Kidney epithelial cell (primary cell): ENCODE data around the gene CYTH4. TPM values are rescaled to one million over a fixed set of nuclear protein-coding genes. Genes with fewer than 3 reads are reported as not detected.

Source experiments
- DNase-seq: peaks from one replicate; pipeline ENCODE4 v3.0.0-alpha.2; 2010; ENCODE audit warnings: low read depth
- H3K27me3 ChIP-seq: 2 replicates; pipeline ENCODE4 v1.6.0; 2011; ENCODE audit warnings: low read length; ENCODE audit not compliant: control insufficient read depth, insufficient read depth
- H3K36me3 ChIP-seq: 2 replicates; pipeline ENCODE4 v1.5.1; 2011; ENCODE audit warnings: low read length; ENCODE audit not compliant: control insufficient read depth, insufficient read depth
- H3K4me3 ChIP-seq: 2 replicates; pipeline ENCODE4 v1.5.1; 2011; ENCODE audit warnings: low read depth, mild to moderate bottlenecking, control low read depth, low read length
- total RNA-seq: library from RNA; depleted of rRNA; stranded (reverse); fragments of >200 nt; gene quantifications from 2 replicates; pipeline ENCODE4 v1.2.3, GENCODE V29; 2015
- TF ChIP-seq, protein P1 (sequence below): IDR thresholded peaks from 2 replicates; pipeline ENCODE4 v1.5.1; 2011; ENCODE audit warnings: mild to moderate bottlenecking, moderate library complexity, low read length, control low read depth, inconsistent platforms; ENCODE audit not compliant: insufficient read depth, poor library complexity, severe bottlenecking

CYTH4 gene
- total RNA-seq, 1 donor from 2014 or later = not detected

DNA sequence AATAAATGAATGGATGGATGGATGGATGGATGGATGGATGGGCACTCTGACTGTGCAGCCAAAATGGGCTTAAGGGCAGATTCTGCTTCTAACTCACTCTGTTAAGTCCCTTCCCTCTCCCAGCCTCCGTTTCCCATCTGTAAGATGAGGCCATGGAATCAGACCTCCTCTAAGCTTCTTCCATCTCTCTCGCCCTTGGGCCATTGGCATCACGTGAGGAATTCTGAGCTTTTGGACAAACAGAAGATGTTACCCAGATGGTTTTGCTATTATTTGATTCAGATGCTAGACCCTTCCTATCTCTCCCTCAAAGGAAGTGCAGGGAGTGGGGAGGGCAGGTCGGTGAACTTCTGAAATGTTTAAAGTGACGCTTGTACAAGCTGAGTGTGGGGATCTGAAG lies 4.0 kb upstream of the CYTH4 start:
- H3K27me3 ChIP-seq = no peaks in the 10 kb centered on the region
- H3K4me3 ChIP-seq = no peak overlapping the region
- no peak for DNase-seq
- no peaks in the 10 kb centered on the region for H3K36me3 ChIP-seq
- TF ChIP-seq, protein P1, sequence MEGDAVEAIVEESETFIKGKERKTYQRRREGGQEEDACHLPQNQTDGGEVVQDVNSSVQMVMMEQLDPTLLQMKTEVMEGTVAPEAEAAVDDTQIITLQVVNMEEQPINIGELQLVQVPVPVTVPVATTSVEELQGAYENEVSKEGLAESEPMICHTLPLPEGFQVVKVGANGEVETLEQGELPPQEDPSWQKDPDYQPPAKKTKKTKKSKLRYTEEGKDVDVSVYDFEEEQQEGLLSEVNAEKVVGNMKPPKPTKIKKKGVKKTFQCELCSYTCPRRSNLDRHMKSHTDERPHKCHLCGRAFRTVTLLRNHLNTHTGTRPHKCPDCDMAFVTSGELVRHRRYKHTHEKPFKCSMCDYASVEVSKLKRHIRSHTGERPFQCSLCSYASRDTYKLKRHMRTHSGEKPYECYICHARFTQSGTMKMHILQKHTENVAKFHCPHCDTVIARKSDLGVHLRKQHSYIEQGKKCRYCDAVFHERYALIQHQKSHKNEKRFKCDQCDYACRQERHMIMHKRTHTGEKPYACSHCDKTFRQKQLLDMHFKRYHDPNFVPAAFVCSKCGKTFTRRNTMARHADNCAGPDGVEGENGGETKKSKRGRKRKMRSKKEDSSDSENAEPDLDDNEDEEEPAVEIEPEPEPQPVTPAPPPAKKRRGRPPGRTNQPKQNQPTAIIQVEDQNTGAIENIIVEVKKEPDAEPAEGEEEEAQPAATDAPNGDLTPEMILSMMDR = no peak

DNA sequence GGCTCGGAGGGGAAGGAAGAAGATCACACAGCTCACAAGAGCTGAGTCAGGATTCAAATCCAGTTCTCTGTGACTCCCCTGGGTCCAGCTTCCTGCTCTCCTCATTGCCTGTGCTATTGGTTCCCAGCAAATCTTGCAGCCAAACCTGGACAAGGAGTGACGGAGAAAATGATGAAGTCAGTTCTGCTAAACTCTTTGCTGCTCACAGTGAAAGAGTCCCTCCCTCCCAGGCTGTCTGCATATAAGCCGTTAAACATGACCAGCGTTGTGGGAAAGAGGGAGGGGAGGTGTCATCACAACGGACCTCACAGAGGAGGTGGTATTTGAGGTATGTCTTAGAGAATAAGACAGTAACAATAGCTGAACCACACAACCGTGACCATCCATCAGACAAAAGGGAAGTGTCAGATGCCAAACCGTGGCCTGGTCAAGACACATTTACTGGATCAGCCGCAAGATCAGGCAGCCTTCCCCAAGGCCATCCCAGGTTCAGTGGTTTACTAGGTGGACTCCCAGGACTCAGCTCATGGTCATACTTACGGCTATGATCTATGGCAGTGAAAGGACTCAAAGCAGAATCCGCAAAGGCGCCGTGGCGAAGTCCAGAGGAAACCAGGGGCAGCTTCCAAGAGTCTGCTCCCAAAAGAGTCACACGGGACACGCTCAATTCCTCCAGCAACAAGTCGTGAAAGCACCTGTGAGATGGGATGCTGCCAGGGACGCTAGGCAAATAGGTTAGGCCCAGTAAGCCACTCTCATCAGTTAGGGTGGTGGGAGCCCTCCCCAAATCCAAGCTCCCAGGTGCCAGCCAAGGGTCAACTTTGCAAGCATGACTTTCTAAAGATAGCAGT lies 2.8 kb upstream of the CYTH4 start:
- Histone ChIP-seq H3K36me3 (no peaks in the 10 kb centered on the region), H3K27me3 (no peaks in the 10 kb centered on the region), H3K4me3 (no peak overlapping the region)
- TF ChIP-seq, protein P1 = no peak
- peak; percentile 60 for DNase-seq

DNA sequence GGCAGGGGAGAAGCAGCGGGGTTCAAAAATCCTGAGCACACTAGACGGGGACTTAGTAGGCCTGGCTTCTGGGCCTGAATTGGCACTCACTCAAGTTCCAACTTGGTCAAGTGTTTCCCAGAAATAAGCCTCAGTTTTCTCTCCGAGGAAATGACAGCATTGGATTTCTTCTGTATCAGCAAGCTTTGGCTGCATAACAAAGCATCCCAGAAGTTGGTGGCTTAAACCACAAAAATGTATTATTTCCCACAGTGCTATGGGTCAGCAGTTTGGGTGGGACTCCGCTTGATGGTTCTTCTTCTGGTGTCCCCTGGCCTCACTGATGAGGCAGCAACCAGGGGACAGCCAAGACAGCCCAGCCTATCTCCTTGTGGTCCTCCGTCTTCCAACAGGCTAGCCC lies 1.6 kb upstream of the CYTH4 start:
- H3K4me3 ChIP-seq = no peak overlapping the region
- no peak for DNase-seq
- no peaks in the 10 kb centered on the region for H3K36me3 ChIP-seq
- no peaks in the 10 kb centered on the region for H3K27me3 ChIP-seq
- TF ChIP-seq, protein P1 = no peak

DNA sequence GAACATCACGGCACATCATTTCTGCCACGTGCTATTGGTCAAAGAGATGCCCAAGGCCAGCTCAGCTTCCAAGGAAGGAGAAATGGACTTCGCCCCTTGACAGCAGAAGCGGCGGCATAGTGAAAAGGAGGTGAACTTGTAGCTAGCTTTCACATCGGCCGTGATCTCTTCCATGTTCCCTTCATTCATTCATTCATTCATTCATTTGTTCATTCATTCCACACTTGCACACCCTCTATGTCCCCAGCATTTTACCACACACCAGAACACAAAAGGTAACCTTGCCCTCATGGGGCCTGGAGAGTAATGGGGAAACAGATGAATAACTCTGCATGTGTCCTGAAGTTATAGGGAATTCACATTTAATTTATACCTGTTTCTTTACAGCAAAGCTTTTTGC lies 1.1 kb upstream of the CYTH4 start:
- Histone ChIP-seq H3K36me3 (no peaks in the 10 kb centered on the region), H3K4me3 (no peak overlapping the region), H3K27me3 (no peaks in the 10 kb centered on the region)
- TF ChIP-seq, protein P1 = no peak
- no peak for DNase-seq

DNA sequence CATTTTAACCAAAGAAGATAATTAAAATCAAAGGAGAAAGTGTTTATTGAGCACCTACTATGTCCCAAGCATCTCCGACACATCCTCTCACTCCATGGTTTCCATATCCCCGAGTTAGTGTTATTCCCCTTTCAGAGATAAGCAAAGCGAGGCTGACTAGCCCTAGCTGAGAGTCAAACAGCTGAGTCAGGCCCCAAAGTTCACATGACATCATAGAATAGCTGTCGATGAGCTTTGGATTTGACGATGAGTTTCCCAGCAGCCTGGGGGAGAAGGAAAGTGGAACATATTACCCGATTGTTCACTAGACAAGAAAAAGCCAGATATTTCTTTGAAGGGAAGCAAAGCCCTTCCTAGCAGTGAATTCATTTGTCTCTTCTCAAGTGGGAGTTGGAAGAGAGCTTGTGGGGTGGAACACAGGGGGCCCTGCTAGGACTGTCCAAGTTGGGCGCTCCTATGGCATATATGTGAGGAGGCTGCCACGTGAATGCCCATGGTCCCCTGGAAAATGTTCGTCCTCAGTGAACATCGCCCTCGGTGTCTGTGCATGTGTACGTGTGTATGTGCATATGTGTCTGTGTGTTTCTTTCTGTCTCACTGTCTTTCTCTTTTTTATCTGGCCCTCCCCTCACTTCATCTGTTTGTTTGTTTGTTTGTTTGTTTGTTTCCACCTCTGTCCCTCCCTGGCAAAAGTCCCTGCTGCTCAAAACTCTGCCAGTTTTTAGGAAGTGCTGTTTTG lies 493 bp upstream of the CYTH4 start:
- DNase-seq = no peak
- TF ChIP-seq, protein P1 = no peak
- no peak overlapping the region for H3K4me3 ChIP-seq
- no peaks in the 10 kb centered on the region for H3K36me3 ChIP-seq
- H3K27me3 ChIP-seq = no peaks in the 10 kb centered on the region
